Endothelial cell of umbilical vein (primary cell): Measurements from ENCODE around the gene UBASH3A.

Experiments
- CTCF ChIP-seq, 2 donors: IDR thresholded peaks; 1 replicate in 1 of 2; 2 replicates in 1 of 2; pipeline ENCODE4 v1.5.1; 2011; ENCODE audit warnings: low read length in 2 of 2, mild to moderate bottlenecking in 2 of 2, moderate library complexity in 2 of 2, control low read depth in 1 of 2, inconsistent platforms in 1 of 2, low read depth in 1 of 2; ENCODE audit not compliant: insufficient read depth in 1 of 2; ENCODE audit errors: extremely low read depth in 1 of 2
- EZH2 ChIP-seq: IDR thresholded peaks from 2 replicates; pipeline ENCODE4 v1.6.1; 2012; ENCODE audit warnings: borderline replicate concordance, low read depth, mild to moderate bottlenecking, moderate library complexity, low read length, inconsistent platforms; ENCODE audit not compliant: severe bottlenecking
- POLR2A ChIP-seq: IDR thresholded peaks from 2 replicates; pipeline ENCODE4 v1.6.1; 2012; ENCODE audit warnings: low read depth, mild to moderate bottlenecking, control low read depth, low read length

- TF ChIP-seq CTCF (IDR thresholded peaks at IDR 0.05; ENCODE audit: extremely low read depth in 1 of 2, insufficient read depth in 1 of 2, low read depth in 1 of 2, low read length in 2 of 2) (no peak), POLR2A (no peak), EZH2 (no peak)
These were observed 91.3 kb downstream of the UBASH3A start for GRCh38 chr21:42495027-42495426.
